Measurements from ENCODE around the gene PDE3B.

Gene PDE3B

GRCh38 chr11:14892036-14892556 lies 248.5 kb downstream of the PDE3B start, which contains the start of gene CYP2R1:
Gene CYP2R1 (minus strand): TSS chr11:14892231. CDS start chr11:14892205, 26 bp downstream.
- peak; percentile 97 for DNase-seq

- DNase-seq, result no peak
Observed at GRCh38 chr11:14892577-14892976, 249.0 kb downstream of the PDE3B start.

- DNase-seq, result peak; percentile 45
Observed at GRCh38 chr11:14894657-14895598, 251.3 kb downstream of the PDE3B start.

- no peak for DNase-seq
Observed at GRCh38 chr11:14898355-14898754, 254.8 kb downstream of the PDE3B start.

GRCh38 chr11:14898906-14899305 lies 255.3 kb downstream of the PDE3B start:
- no peak for DNase-seq

GRCh38 chr11:14902650-14903350 lies 259.2 kb downstream of the PDE3B start:
- DNase-seq, result no peak

GRCh38 chr11:14904745-14905103 lies 261.1 kb downstream of the PDE3B start:
- DNase-seq, result peak; percentile 75

- DNase-seq, result peak; percentile 74
Observed at GRCh38 chr11:14905104-14906033, 261.8 kb downstream of the PDE3B start.

- peak; percentile 13 for DNase-seq
Observed at GRCh38 chr11:14906578-14906977, 263.0 kb downstream of the PDE3B start.

- DNase-seq, result no peak
Observed at GRCh38 chr11:14906993-14907392, 263.4 kb downstream of the PDE3B start.

- peak; percentile 87 for DNase-seq
Observed at GRCh38 chr11:14907411-14908213, 264.0 kb downstream of the PDE3B start.

- DNase-seq, result peak; percentile 70
Observed at GRCh38 chr11:14908214-14908880, 264.7 kb downstream of the PDE3B start.

- no peak for DNase-seq
Observed at GRCh38 chr11:14914536-14914935, 270.9 kb downstream of the PDE3B start.

- no peak for DNase-seq
Observed at GRCh38 chr11:14916403-14916802, 272.8 kb downstream of the PDE3B start.
